A549 (cell line): ENCODE measurements around the gene AK1.

ENCODE experiments used
- EHMT2 ChIP-seq: fragments of 200-600 bp; sonication (generic); IDR thresholded peaks from 2 replicates; pipeline ENCODE4 v1.6.1; 2016; ENCODE audit warnings: antibody characterized with exemption, low read depth, mild to moderate bottlenecking, moderate library complexity
- EP300 ChIP-seq, 2 experiments: fragments of >200 bp; sonication (Bioruptor Twin); formaldehyde crosslinking; IDR thresholded peaks; 2 replicates in 1 of 2; 3 replicates in 1 of 2; pipeline ENCODE4 v1.6.1; 2016 to 2017
- HOXB13 ChIP-seq: fragments of 250-450 bp; sonication (Bioruptor Pico); IDR thresholded peaks from 2 replicates; pipeline ENCODE4 v1.5.0; 2020; ENCODE audit warnings: low read depth, mild to moderate bottlenecking, moderate library complexity
- JUN ChIP-seq, 2 experiments: fragments of >200 bp; sonication (Bioruptor Twin); formaldehyde crosslinking; IDR thresholded peaks; 2 replicates in 1 of 2; 3 replicates in 1 of 2; pipeline ENCODE4 v1.6.1; 2016 to 2017
- KDM1A ChIP-seq: fragments of 200-600 bp; sonication (generic); IDR thresholded peaks from 2 replicates; pipeline ENCODE4 v1.6.1; 2016; ENCODE audit warnings: low read depth, mild to moderate bottlenecking
- NR3C1 ChIP-seq: fragments of >200 bp; sonication (Bioruptor Twin); formaldehyde crosslinking; IDR thresholded peaks from 3 replicates; pipeline ENCODE4 v1.6.1; 2017
- PHF8 ChIP-seq: fragments of 200-600 bp; sonication (generic); IDR thresholded peaks from 2 replicates; pipeline ENCODE4 v1.6.1; 2016; ENCODE audit warnings: low read depth, mild to moderate bottlenecking, antibody characterized with exemption, moderate library complexity, borderline replicate concordance
- POLR2A ChIP-seq: IDR thresholded peaks from 2 replicates; pipeline ENCODE4 v1.6.1; 2012; ENCODE audit warnings: mild to moderate bottlenecking, low read length
- SREBF2 ChIP-seq: fragments of 450-650 bp; IDR thresholded peaks from 2 replicates; pipeline ENCODE4 v1.6.1; 2014; ENCODE audit warnings: mild to moderate bottlenecking, moderate library complexity
- ZFP36 ChIP-seq: fragments of 450-650 bp; IDR thresholded peaks from 2 replicates; pipeline ENCODE4 v1.6.1; 2014; ENCODE audit warnings: borderline replicate concordance; ENCODE audit not compliant: partially characterized antibody
- TF ChIP-seq, protein P1 (sequence below): fragments of >200 bp; sonication (Bioruptor Twin); formaldehyde crosslinking; IDR thresholded peaks from 3 replicates; pipeline ENCODE4 v1.5.1; 2016
- TF ChIP-seq, protein P2 (sequence below): fragments of 250-450 bp; sonication (Bioruptor Pico); IDR thresholded peaks from 2 replicates; pipeline ENCODE4 v1.5.0; 2020; ENCODE audit warnings: low read depth, mild to moderate bottlenecking, moderate library complexity
- TF ChIP-seq, protein P3 (sequence below): fragments of 200-600 bp; sonication (generic); IDR thresholded peaks from 2 replicates; pipeline ENCODE4 v1.6.1; 2016; ENCODE audit warnings: antibody characterized with exemption, mild to moderate bottlenecking, moderate library complexity
- TF ChIP-seq, protein P4 (sequence below): fragments of 450-650 bp; IDR thresholded peaks from 2 replicates; pipeline ENCODE4 v1.6.1; 2014; ENCODE audit warnings: antibody characterized with exemption

DNA sequence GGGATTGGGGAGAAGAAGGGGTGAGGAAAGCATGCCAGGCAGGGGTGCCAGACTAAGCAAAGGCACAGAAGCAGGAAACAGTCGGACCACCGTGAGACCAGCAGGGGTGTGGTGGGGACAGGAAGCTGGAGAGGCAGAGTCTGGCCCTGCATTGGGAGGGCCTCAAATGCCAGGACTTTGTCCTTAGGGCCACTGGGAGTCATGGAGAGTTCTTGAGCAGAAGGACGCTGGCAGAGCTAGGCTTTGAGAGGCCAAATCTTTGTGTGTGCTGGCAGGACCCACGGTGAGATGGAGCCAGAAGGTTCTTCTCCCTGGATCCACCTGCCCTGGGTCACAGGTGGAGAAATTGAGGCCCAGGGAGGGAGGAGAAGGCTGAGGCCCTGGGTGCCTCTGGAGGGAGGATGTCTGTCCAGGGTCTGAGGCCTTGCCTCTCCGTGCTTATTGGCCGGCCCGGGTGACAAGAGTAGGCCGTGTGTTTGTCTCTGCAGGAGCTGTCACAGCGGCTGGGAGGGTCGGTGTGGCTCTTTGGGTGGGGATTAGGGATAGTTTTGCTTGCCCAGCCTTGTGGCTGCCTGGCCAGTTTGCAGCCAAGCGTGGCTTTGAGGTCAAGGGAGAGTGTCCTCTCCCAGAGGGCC lies 21.3 kb downstream of the AK1 start:
- TF ChIP-seq EHMT2 (no peak), PHF8 (no peak), HOXB13 (CRISPR knock-in tag) (no peak), POLR2A (no peak), SREBF2 (no peak), NR3C1 (no peak), KDM1A (no peak), EP300 (IDR thresholded peaks at IDR 0.05) (no peak), ZFP36 (no peak), JUN (IDR thresholded peaks at IDR 0.05) (no peak)
- TF ChIP-seq, protein P1, sequence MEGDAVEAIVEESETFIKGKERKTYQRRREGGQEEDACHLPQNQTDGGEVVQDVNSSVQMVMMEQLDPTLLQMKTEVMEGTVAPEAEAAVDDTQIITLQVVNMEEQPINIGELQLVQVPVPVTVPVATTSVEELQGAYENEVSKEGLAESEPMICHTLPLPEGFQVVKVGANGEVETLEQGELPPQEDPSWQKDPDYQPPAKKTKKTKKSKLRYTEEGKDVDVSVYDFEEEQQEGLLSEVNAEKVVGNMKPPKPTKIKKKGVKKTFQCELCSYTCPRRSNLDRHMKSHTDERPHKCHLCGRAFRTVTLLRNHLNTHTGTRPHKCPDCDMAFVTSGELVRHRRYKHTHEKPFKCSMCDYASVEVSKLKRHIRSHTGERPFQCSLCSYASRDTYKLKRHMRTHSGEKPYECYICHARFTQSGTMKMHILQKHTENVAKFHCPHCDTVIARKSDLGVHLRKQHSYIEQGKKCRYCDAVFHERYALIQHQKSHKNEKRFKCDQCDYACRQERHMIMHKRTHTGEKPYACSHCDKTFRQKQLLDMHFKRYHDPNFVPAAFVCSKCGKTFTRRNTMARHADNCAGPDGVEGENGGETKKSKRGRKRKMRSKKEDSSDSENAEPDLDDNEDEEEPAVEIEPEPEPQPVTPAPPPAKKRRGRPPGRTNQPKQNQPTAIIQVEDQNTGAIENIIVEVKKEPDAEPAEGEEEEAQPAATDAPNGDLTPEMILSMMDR = no peak
- TF ChIP-seq, protein P2, sequence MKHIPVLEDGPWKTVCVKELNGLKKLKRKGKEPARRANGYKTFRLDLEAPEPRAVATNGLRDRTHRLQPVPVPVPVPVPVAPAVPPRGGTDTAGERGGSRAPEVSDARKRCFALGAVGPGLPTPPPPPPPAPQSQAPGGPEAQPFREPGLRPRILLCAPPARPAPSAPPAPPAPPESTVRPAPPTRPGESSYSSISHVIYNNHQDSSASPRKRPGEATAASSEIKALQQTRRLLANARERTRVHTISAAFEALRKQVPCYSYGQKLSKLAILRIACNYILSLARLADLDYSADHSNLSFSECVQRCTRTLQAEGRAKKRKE (CRISPR knock-in tag) = no peak
- TF ChIP-seq, protein P3, sequence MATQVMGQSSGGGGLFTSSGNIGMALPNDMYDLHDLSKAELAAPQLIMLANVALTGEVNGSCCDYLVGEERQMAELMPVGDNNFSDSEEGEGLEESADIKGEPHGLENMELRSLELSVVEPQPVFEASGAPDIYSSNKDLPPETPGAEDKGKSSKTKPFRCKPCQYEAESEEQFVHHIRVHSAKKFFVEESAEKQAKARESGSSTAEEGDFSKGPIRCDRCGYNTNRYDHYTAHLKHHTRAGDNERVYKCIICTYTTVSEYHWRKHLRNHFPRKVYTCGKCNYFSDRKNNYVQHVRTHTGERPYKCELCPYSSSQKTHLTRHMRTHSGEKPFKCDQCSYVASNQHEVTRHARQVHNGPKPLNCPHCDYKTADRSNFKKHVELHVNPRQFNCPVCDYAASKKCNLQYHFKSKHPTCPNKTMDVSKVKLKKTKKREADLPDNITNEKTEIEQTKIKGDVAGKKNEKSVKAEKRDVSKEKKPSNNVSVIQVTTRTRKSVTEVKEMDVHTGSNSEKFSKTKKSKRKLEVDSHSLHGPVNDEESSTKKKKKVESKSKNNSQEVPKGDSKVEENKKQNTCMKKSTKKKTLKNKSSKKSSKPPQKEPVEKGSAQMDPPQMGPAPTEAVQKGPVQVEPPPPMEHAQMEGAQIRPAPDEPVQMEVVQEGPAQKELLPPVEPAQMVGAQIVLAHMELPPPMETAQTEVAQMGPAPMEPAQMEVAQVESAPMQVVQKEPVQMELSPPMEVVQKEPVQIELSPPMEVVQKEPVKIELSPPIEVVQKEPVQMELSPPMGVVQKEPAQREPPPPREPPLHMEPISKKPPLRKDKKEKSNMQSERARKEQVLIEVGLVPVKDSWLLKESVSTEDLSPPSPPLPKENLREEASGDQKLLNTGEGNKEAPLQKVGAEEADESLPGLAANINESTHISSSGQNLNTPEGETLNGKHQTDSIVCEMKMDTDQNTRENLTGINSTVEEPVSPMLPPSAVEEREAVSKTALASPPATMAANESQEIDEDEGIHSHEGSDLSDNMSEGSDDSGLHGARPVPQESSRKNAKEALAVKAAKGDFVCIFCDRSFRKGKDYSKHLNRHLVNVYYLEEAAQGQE = no peak
- TF ChIP-seq, protein P4, sequence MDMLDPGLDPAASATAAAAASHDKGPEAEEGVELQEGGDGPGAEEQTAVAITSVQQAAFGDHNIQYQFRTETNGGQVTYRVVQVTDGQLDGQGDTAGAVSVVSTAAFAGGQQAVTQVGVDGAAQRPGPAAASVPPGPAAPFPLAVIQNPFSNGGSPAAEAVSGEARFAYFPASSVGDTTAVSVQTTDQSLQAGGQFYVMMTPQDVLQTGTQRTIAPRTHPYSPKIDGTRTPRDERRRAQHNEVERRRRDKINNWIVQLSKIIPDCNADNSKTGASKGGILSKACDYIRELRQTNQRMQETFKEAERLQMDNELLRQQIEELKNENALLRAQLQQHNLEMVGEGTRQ = no peak
